Activated naive CD4-positive, alpha-beta T cell treated with anti-CD3 and anti-CD28 coated beads, Interleukin-2, amount 10 ng/mL, durations not matched to agents 7 days and 5 days (primary cell): ENCODE results near the gene SLC45A1.

Source experiments
- CTCF ChIA-PET: fragments of 350-600 bp; sonication (Branson Sonifier 250); formaldehyde crosslinking; loops from one replicate; lab custom pipeline; 2021; ENCODE audit warnings: antibody characterized with exemption; lab: Charles Lee
- DNase-seq: peaks from one replicate; pipeline ENCODE4 v3.0.0-alpha.2; 2020
- H3K27ac Mint-ChIP-seq: one replicate; pipeline ENCODE4 v1.8.0; 2021; ENCODE audit warnings: mild to moderate bottlenecking, moderate library complexity, mixed read lengths
- H3K27me3 Mint-ChIP-seq: one replicate; pipeline ENCODE4 v1.8.0; 2021; ENCODE audit warnings: mild to moderate bottlenecking, mixed read lengths
- H3K36me3 Mint-ChIP-seq: one replicate; pipeline ENCODE4 v1.8.0; 2021; ENCODE audit warnings: mixed read lengths
- H3K4me1 Mint-ChIP-seq: one replicate; pipeline ENCODE4 v1.8.0; 2021; ENCODE audit warnings: mixed read lengths
- H3K4me3 Mint-ChIP-seq: one replicate; pipeline ENCODE4 v1.8.0; 2021; ENCODE audit warnings: mild to moderate bottlenecking, moderate library complexity, mixed read lengths
- H3K9me3 Mint-ChIP-seq: one replicate; pipeline ENCODE4 v1.8.0; 2021; ENCODE audit warnings: mixed read lengths

SLC45A1 gene

GRCh38 chr1:8368956-8369639 lies 51.2 kb downstream of the SLC45A1 start:
- H3K9me3 Mint-ChIP-seq = no peaks in the 10 kb centered on the region
- CTCF ChIA-PET = interaction anchor here (0.8 to 1.2 kb wide), 2 partner anchors 11 to 480 kb away, joined by 3 read pairs; no protein-coding TSS in a partner anchor
- H3K4me3 Mint-ChIP-seq = no peak overlapping the region
- H3K4me1 Mint-ChIP-seq = peaks cover 4% of the 10 kb centered on the region
- no peak for DNase-seq
- no peaks in the 10 kb centered on the region for H3K27me3 Mint-ChIP-seq
- H3K27ac Mint-ChIP-seq = no peak overlapping the region
- peaks cover 18% of the 10 kb centered on the region for H3K36me3 Mint-ChIP-seq

GRCh38 chr1:8370046-8370881 lies 52.4 kb downstream of the SLC45A1 start:
- Mint-ChIP-seq H3K4me1 (peaks cover 11% of the 10 kb centered on the region), H3K36me3 (peaks cover 20% of the 10 kb centered on the region), H3K27ac (no peak overlapping the region), H3K4me3 (no peak overlapping the region), H3K9me3 (no peaks in the 10 kb centered on the region), H3K27me3 (no peaks in the 10 kb centered on the region)
- DNase-seq = no peak
- CTCF ChIA-PET = interaction anchor here (0.7 to 1.6 kb wide), 4 partner anchors 20 to 349 kb away, joined by 3 to 4 read pairs (median 3); no protein-coding TSS in a partner anchor

GRCh38 chr1:8370905-8371315 lies 53.0 kb downstream of the SLC45A1 start:
- no peak for DNase-seq
- CTCF ChIA-PET = interaction anchor here (0.7 to 1.6 kb wide), 6 partner anchors 20 to 356 kb away, joined by 3 to 4 read pairs (median 3); no protein-coding TSS in a partner anchor
- no peak overlapping the region for H3K27ac Mint-ChIP-seq
- H3K9me3 Mint-ChIP-seq = no peaks in the 10 kb centered on the region
- no peaks in the 10 kb centered on the region for H3K27me3 Mint-ChIP-seq
- peaks cover 14% of the 10 kb centered on the region for H3K4me1 Mint-ChIP-seq
- no peak overlapping the region for H3K4me3 Mint-ChIP-seq
- peaks cover 14% of the 10 kb centered on the region for H3K36me3 Mint-ChIP-seq

GRCh38 chr1:8371372-8371991 lies 53.6 kb downstream of the SLC45A1 start:
- H3K27ac Mint-ChIP-seq = no peak overlapping the region
- H3K9me3 Mint-ChIP-seq = no peaks in the 10 kb centered on the region
- no peak overlapping the region for H3K4me3 Mint-ChIP-seq
- peaks cover 20% of the 10 kb centered on the region for H3K4me1 Mint-ChIP-seq
- H3K27me3 Mint-ChIP-seq = no peaks in the 10 kb centered on the region
- H3K36me3 Mint-ChIP-seq = peaks cover 11% of the 10 kb centered on the region
- CTCF ChIA-PET = interaction anchor here (0.9 to 1.6 kb wide), 5 partner anchors 23 to 357 kb away, joined by 3 to 4 read pairs (median 3); no protein-coding TSS in a partner anchor
- DNase-seq = no peak

GRCh38 chr1:8373125-8373524 lies 55.2 kb downstream of the SLC45A1 start:
- Mint-ChIP-seq H3K4me3 (no peak overlapping the region), H3K27me3 (no peaks in the 10 kb centered on the region), H3K36me3 (peaks cover 11% of the 10 kb centered on the region), H3K4me1 (peaks cover 31% of the 10 kb centered on the region), H3K27ac (no peak overlapping the region), H3K9me3 (no peaks in the 10 kb centered on the region)
- no peak for DNase-seq
- CTCF ChIA-PET = no interaction called here

- no peaks in the 10 kb centered on the region for H3K27me3 Mint-ChIP-seq
- DNase-seq = no peak
- H3K36me3 Mint-ChIP-seq = peaks cover 12% of the 10 kb centered on the region
- no peak overlapping the region for H3K27ac Mint-ChIP-seq
- no peaks in the 10 kb centered on the region for H3K9me3 Mint-ChIP-seq
- no peak overlapping the region for H3K4me3 Mint-ChIP-seq
- peaks cover 37% of the 10 kb centered on the region for H3K4me1 Mint-ChIP-seq
- CTCF ChIA-PET = no interaction called here
Observed at GRCh38 chr1:8373581-8374241, 55.8 kb downstream of the SLC45A1 start.

GRCh38 chr1:8374356-8374755 lies 56.4 kb downstream of the SLC45A1 start:
- Mint-ChIP-seq H3K4me3 (no peak overlapping the region), H3K27me3 (no peaks in the 10 kb centered on the region), H3K4me1 (peaks cover 43% of the 10 kb centered on the region), H3K27ac (peak overlapping the region; percentile 11), H3K36me3 (peaks cover 13% of the 10 kb centered on the region), H3K9me3 (no peaks in the 10 kb centered on the region)
- no peak for DNase-seq
- CTCF ChIA-PET = no interaction called here

GRCh38 chr1:8374812-8375211 lies 56.9 kb downstream of the SLC45A1 start:
- Mint-ChIP-seq H3K27me3 (no peaks in the 10 kb centered on the region), H3K36me3 (peaks cover 13% of the 10 kb centered on the region), H3K27ac (peak overlapping the region; percentile 11), H3K9me3 (no peaks in the 10 kb centered on the region), H3K4me1 (peaks cover 40% of the 10 kb centered on the region), H3K4me3 (no peak overlapping the region)
- CTCF ChIA-PET = no interaction called here
- DNase-seq = peak; percentile 33

GRCh38 chr1:8376358-8376840 lies 58.5 kb downstream of the SLC45A1 start:
- CTCF ChIA-PET = interaction anchor here (0.6 kb wide), 2 partner anchors 349 to 445 kb away, joined by 3 to 4 read pairs; no protein-coding TSS in a partner anchor
- H3K27ac Mint-ChIP-seq = no peak overlapping the region
- no peak for DNase-seq
- no peaks in the 10 kb centered on the region for H3K9me3 Mint-ChIP-seq
- no peaks in the 10 kb centered on the region for H3K27me3 Mint-ChIP-seq
- H3K4me1 Mint-ChIP-seq = peaks cover 49% of the 10 kb centered on the region
- no peak overlapping the region for H3K4me3 Mint-ChIP-seq
- H3K36me3 Mint-ChIP-seq = peaks cover 20% of the 10 kb centered on the region

- DNase-seq = no peak
- no peak overlapping the region for H3K4me3 Mint-ChIP-seq
- H3K4me1 Mint-ChIP-seq = peaks cover 59% of the 10 kb centered on the region
- peaks cover 26% of the 10 kb centered on the region for H3K36me3 Mint-ChIP-seq
- no peak overlapping the region for H3K27ac Mint-ChIP-seq
- no peaks in the 10 kb centered on the region for H3K27me3 Mint-ChIP-seq
- CTCF ChIA-PET = interaction anchor here (1.4 kb wide), 1 partner anchor 9 kb away, joined by 6 read pairs; no protein-coding TSS in a partner anchor
- H3K9me3 Mint-ChIP-seq = no peaks in the 10 kb centered on the region
Observed at GRCh38 chr1:8377271-8377981, 59.5 kb downstream of the SLC45A1 start.

- Mint-ChIP-seq H3K4me3 (no peak overlapping the region), H3K27me3 (no peaks in the 10 kb centered on the region), H3K36me3 (peaks cover 30% of the 10 kb centered on the region), H3K9me3 (no peaks in the 10 kb centered on the region), H3K4me1 (peaks cover 66% of the 10 kb centered on the region), H3K27ac (no peak overlapping the region)
- CTCF ChIA-PET = interaction anchor here (0.5 to 1.4 kb wide), 3 partner anchors 9 to 471 kb away, joined by 3 to 6 read pairs (median 3); no protein-coding TSS in a partner anchor
- no peak for DNase-seq
Observed at GRCh38 chr1:8378178-8378577, 60.3 kb downstream of the SLC45A1 start.

GRCh38 chr1:8378981-8379470 lies 61.1 kb downstream of the SLC45A1 start:
- H3K9me3 Mint-ChIP-seq = no peaks in the 10 kb centered on the region
- no peak overlapping the region for H3K4me3 Mint-ChIP-seq

More at GRCh38 chr1:8378981-8379470, 61.1 kb downstream of the SLC45A1 start:
- peaks cover 33% of the 10 kb centered on the region for H3K36me3 Mint-ChIP-seq
- CTCF ChIA-PET = interaction anchor here (1.0 to 1.1 kb wide), 2 partner anchors 10 to 470 kb away, joined by 3 read pairs; no protein-coding TSS in a partner anchor
- H3K27me3 Mint-ChIP-seq = no peaks in the 10 kb centered on the region
- no peak for DNase-seq
- no peak overlapping the region for H3K27ac Mint-ChIP-seq
- peaks cover 72% of the 10 kb centered on the region for H3K4me1 Mint-ChIP-seq
